ENCODE measurements around the gene EID2B.

The EID2B gene

GRCh38 chr19:39501340-39501739, 31.3 kb downstream of the EID2B start:
- 74 to 75% methylated on average over 5 of the region's 5 CpGs for WGBS, 2 experiments
- H3K36me3 ChIP-seq (ENCODE audit: control insufficient read depth, insufficient read depth, low read length): no peaks in the 10 kb centered on the region
- peaks cover 6% of the 10 kb centered on the region for H3K4me1 ChIP-seq (ENCODE audit: control insufficient read depth, insufficient read depth, low read length)
- H3K9me3 ChIP-seq (ENCODE audit: control insufficient read depth, low read length): no peaks in the 10 kb centered on the region
- peaks cover 89% of the 10 kb centered on the region for H3K27me3 ChIP-seq (ENCODE audit: control insufficient read depth, insufficient read depth, low read length, poor library complexity, severe bottlenecking)
- H3K4me3 ChIP-seq (ENCODE audit: insufficient read depth, low read depth, low read length): no peak overlapping the region
- no peak overlapping the region for H3K27ac ChIP-seq (ENCODE audit: insufficient read depth, low read depth, low read length, poor library complexity, severe bottlenecking)

GRCh38 chr19:39500543-39500942, 32.1 kb downstream of the EID2B start:
- no peak overlapping the region for H3K27ac ChIP-seq (ENCODE audit: insufficient read depth, low read depth, low read length, poor library complexity, severe bottlenecking)
- H3K4me3 ChIP-seq (ENCODE audit: insufficient read depth, low read depth, low read length): no peak overlapping the region
- H3K9me3 ChIP-seq (ENCODE audit: control insufficient read depth, low read length): no peaks in the 10 kb centered on the region
- no peaks in the 10 kb centered on the region for H3K36me3 ChIP-seq (ENCODE audit: control insufficient read depth, insufficient read depth, low read length)
- H3K27me3 ChIP-seq (ENCODE audit: control insufficient read depth, insufficient read depth, low read length, poor library complexity, severe bottlenecking): peaks cover 81% of the 10 kb centered on the region
- H3K4me1 ChIP-seq (ENCODE audit: control insufficient read depth, insufficient read depth, low read length): peaks cover 6% of the 10 kb centered on the region
- whole genome bisulfite sequencing, 2 experiments: 64 to 67% methylated on average over 4 of the region's 4 CpGs

- Histone ChIP-seq H3K4me1 (ENCODE audit: control insufficient read depth, insufficient read depth, low read length) (peaks cover 6% of the 10 kb centered on the region), H3K36me3 (ENCODE audit: control insufficient read depth, insufficient read depth, low read length) (no peaks in the 10 kb centered on the region), H3K9me3 (ENCODE audit: control insufficient read depth, low read length) (no peaks in the 10 kb centered on the region), H3K4me3 (ENCODE audit: insufficient read depth, low read depth, low read length) (no peak overlapping the region), H3K27ac (ENCODE audit: insufficient read depth, low read depth, low read length, poor library complexity, severe bottlenecking) (no peak overlapping the region), H3K27me3 (ENCODE audit: control insufficient read depth, insufficient read depth, low read length, poor library complexity, severe bottlenecking) (peaks cover 74% of the 10 kb centered on the region)
- WGBS, 2 experiments: 78 to 86% methylated on average over 8 of the region's 8 CpGs
Observed at GRCh38 chr19:39499932-39500331, 32.7 kb downstream of the EID2B start.

- Histone ChIP-seq H3K27me3 (ENCODE audit: control insufficient read depth, insufficient read depth, low read length, poor library complexity, severe bottlenecking) (peaks cover 65% of the 10 kb centered on the region), H3K36me3 (ENCODE audit: control insufficient read depth, insufficient read depth, low read length) (no peaks in the 10 kb centered on the region), H3K4me1 (ENCODE audit: control insufficient read depth, insufficient read depth, low read length) (peaks cover 6% of the 10 kb centered on the region), H3K4me3 (ENCODE audit: insufficient read depth, low read depth, low read length) (peak within 1 kb of the TSS; percentile 31), H3K9me3 (ENCODE audit: control insufficient read depth, low read length) (no peaks in the 10 kb centered on the region), H3K27ac (ENCODE audit: insufficient read depth, low read depth, low read length, poor library complexity, severe bottlenecking) (peak within 1 kb of the TSS; percentile 64)
- 2% methylated on average over 57 to 60 of the region's 60 CpGs for WGBS, 2 experiments
Observed at GRCh38 chr19:39498798-39499642, 33.6 kb downstream of the EID2B start, which contains the start of gene DLL3. DLL3 (plus strand) TSS chr19:39498947; CDS start chr19:39498975, 28 bp downstream.

GRCh38 chr19:39497996-39498797, 34.5 kb downstream of the EID2B start:
- peaks cover 6% of the 10 kb centered on the region for H3K4me1 ChIP-seq (ENCODE audit: control insufficient read depth, insufficient read depth, low read length)
- no peaks in the 10 kb centered on the region for H3K36me3 ChIP-seq (ENCODE audit: control insufficient read depth, insufficient read depth, low read length)
- H3K27ac ChIP-seq (ENCODE audit: insufficient read depth, low read depth, low read length, poor library complexity, severe bottlenecking): peak overlapping the region; percentile 64
- peaks cover 57% of the 10 kb centered on the region for H3K27me3 ChIP-seq (ENCODE audit: control insufficient read depth, insufficient read depth, low read length, poor library complexity, severe bottlenecking)
- no peaks in the 10 kb centered on the region for H3K9me3 ChIP-seq (ENCODE audit: control insufficient read depth, low read length)
- WGBS, 2 experiments: 3% methylated on average over 40 of the region's 40 CpGs
- H3K4me3 ChIP-seq (ENCODE audit: insufficient read depth, low read depth, low read length): peak overlapping the region; percentile 11

GRCh38 chr19:39497701-39497995, 35.0 kb downstream of the EID2B start:
- no peak overlapping the region for H3K27ac ChIP-seq (ENCODE audit: insufficient read depth, low read depth, low read length, poor library complexity, severe bottlenecking)
- H3K4me3 ChIP-seq (ENCODE audit: insufficient read depth, low read depth, low read length): peak overlapping the region; percentile 11
- no peaks in the 10 kb centered on the region for H3K9me3 ChIP-seq (ENCODE audit: control insufficient read depth, low read length)
- peaks cover 6% of the 10 kb centered on the region for H3K4me1 ChIP-seq (ENCODE audit: control insufficient read depth, insufficient read depth, low read length)
- WGBS, 2 experiments: 0% methylated on average over 7 of the region's 7 CpGs
- H3K36me3 ChIP-seq (ENCODE audit: control insufficient read depth, insufficient read depth, low read length): no peaks in the 10 kb centered on the region
- H3K27me3 ChIP-seq (ENCODE audit: control insufficient read depth, insufficient read depth, low read length, poor library complexity, severe bottlenecking): peaks cover 52% of the 10 kb centered on the region

- H3K27me3 ChIP-seq (ENCODE audit: control insufficient read depth, insufficient read depth, low read length, poor library complexity, severe bottlenecking): peaks cover 36% of the 10 kb centered on the region
- H3K36me3 ChIP-seq (ENCODE audit: control insufficient read depth, insufficient read depth, low read length): no peaks in the 10 kb centered on the region
- WGBS, 2 experiments: 85 to 92% methylated on average over 5 of the region's 5 CpGs
- peaks cover 6% of the 10 kb centered on the region for H3K4me1 ChIP-seq (ENCODE audit: control insufficient read depth, insufficient read depth, low read length)
- H3K4me3 ChIP-seq (ENCODE audit: insufficient read depth, low read depth, low read length): no peak overlapping the region
- no peak overlapping the region for H3K27ac ChIP-seq (ENCODE audit: insufficient read depth, low read depth, low read length, poor library complexity, severe bottlenecking)
- no peaks in the 10 kb centered on the region for H3K9me3 ChIP-seq (ENCODE audit: control insufficient read depth, low read length)
Observed at GRCh38 chr19:39496063-39496462, 36.6 kb downstream of the EID2B start.

GRCh38 chr19:39494661-39495060, 38.0 kb downstream of the EID2B start:
- no peak overlapping the region for H3K27ac ChIP-seq (ENCODE audit: insufficient read depth, low read depth, low read length, poor library complexity, severe bottlenecking)
- H3K4me3 ChIP-seq (ENCODE audit: insufficient read depth, low read depth, low read length): no peak overlapping the region
- WGBS, 2 experiments: 91 to 92% methylated on average over 5 of the region's 5 CpGs
- no peaks in the 10 kb centered on the region for H3K9me3 ChIP-seq (ENCODE audit: control insufficient read depth, low read length)
- H3K4me1 ChIP-seq (ENCODE audit: control insufficient read depth, insufficient read depth, low read length): peaks cover 6% of the 10 kb centered on the region
- H3K27me3 ChIP-seq (ENCODE audit: control insufficient read depth, insufficient read depth, low read length, poor library complexity, severe bottlenecking): peaks cover 22% of the 10 kb centered on the region
- peaks cover 8% of the 10 kb centered on the region for H3K36me3 ChIP-seq (ENCODE audit: control insufficient read depth, insufficient read depth, low read length)

- no peaks in the 10 kb centered on the region for H3K9me3 ChIP-seq (ENCODE audit: control insufficient read depth, low read length)
- no peak overlapping the region for H3K27ac ChIP-seq (ENCODE audit: insufficient read depth, low read depth, low read length, poor library complexity, severe bottlenecking)
- H3K4me3 ChIP-seq (ENCODE audit: insufficient read depth, low read depth, low read length): no peak overlapping the region
- 76 to 86% methylated on average over 2 of the region's 3 CpGs for WGBS, 2 experiments
- peaks cover 11% of the 10 kb centered on the region for H3K36me3 ChIP-seq (ENCODE audit: control insufficient read depth, insufficient read depth, low read length)
- peaks cover 3% of the 10 kb centered on the region for H3K27me3 ChIP-seq (ENCODE audit: control insufficient read depth, insufficient read depth, low read length, poor library complexity, severe bottlenecking)
- H3K4me1 ChIP-seq (ENCODE audit: control insufficient read depth, insufficient read depth, low read length): no peaks in the 10 kb centered on the region
Observed at GRCh38 chr19:39492788-39493187, 39.9 kb downstream of the EID2B start.

GRCh38 chr19:39492225-39492624, 40.4 kb downstream of the EID2B start:
- H3K27ac ChIP-seq (ENCODE audit: insufficient read depth, low read depth, low read length, poor library complexity, severe bottlenecking): no peak overlapping the region
- 96% methylated on average over 6 of the region's 6 CpGs for WGBS, 2 experiments
- H3K4me3 ChIP-seq (ENCODE audit: insufficient read depth, low read depth, low read length): no peak overlapping the region
- no peaks in the 10 kb centered on the region for H3K9me3 ChIP-seq (ENCODE audit: control insufficient read depth, low read length)
- no peaks in the 10 kb centered on the region for H3K4me1 ChIP-seq (ENCODE audit: control insufficient read depth, insufficient read depth, low read length)
- H3K36me3 ChIP-seq (ENCODE audit: control insufficient read depth, insufficient read depth, low read length): peaks cover 11% of the 10 kb centered on the region
- no peaks in the 10 kb centered on the region for H3K27me3 ChIP-seq (ENCODE audit: control insufficient read depth, insufficient read depth, low read length, poor library complexity, severe bottlenecking)
